IMR-90 (cell line): ENCODE measurements around the gene IGF1. TPM values are rescaled to one million over a fixed set of nuclear protein-coding genes. Genes with fewer than 3 reads are reported as not detected.

Experiments
- ATAC-seq: fragments of 200-7000 bp; cut with Tn5 transposase; 2 replicates; pipeline ENCODE4 v1.9.1; 2020; ENCODE audit warnings: low read depth, mild to moderate bottlenecking, moderate library complexity
- BruUV-seq: library from RNA; stranded (reverse); fragments of 400-500 nt; replicated peaks from 2 replicates; lab custom pipeline; 2021; lab: Mats Ljungman, UMichigan
- CTCF ChIA-PET: fragments of 300-600 bp; formaldehyde crosslinking; extraction: SDS; loops from one replicate; lab custom pipeline; 2021; ENCODE audit warnings: antibody characterized with exemption; lab: Yijun Ruan, JAX
- POLR2A ChIA-PET: fragments of 300-600 bp; sonication (Branson Sonifier 250); formaldehyde crosslinking; loops from one replicate; lab custom pipeline; 2022; ENCODE audit warnings: antibody characterized with exemption; ENCODE audit not compliant: unreplicated experiment; lab: Charles Lee
- DNase-seq: peaks from one replicate; pipeline ENCODE4 v3.0.0; 2013
- H2AFZ ChIP-seq: replicated peaks from 2 replicates; pipeline ENCODE3; 2013; ENCODE audit warnings: low read length, mild to moderate bottlenecking; ENCODE audit not compliant: poor library complexity
- H2AK5ac ChIP-seq: 2 replicates; pipeline ENCODE4 v1.6.1; 2013; ENCODE audit warnings: low read depth, low read length, inconsistent platforms
- H2AK9ac ChIP-seq: replicated peaks from 2 replicates; pipeline ENCODE3; 2013; ENCODE audit warnings: mild to moderate bottlenecking, low read depth, low read length, moderate library complexity; ENCODE audit not compliant: poor library complexity
- H2BK120ac ChIP-seq: 2 replicates; pipeline ENCODE4 v1.6.1; 2013; ENCODE audit warnings: low read depth, low read length, inconsistent platforms
- H2BK15ac ChIP-seq: 3 replicates; pipeline ENCODE4 v1.6.1; 2013; ENCODE audit warnings: low read depth, low read length, inconsistent platforms
- H2BK20ac ChIP-seq: 2 replicates; pipeline ENCODE4 v1.6.1; 2013; ENCODE audit warnings: low read depth, mild to moderate bottlenecking, inconsistent platforms, low read length, moderate library complexity
- H2BK5ac ChIP-seq: 2 replicates; pipeline ENCODE4 v1.6.1; 2013; ENCODE audit warnings: mild to moderate bottlenecking, low read depth, low read length, inconsistent platforms; ENCODE audit not compliant: poor library complexity, severe bottlenecking
- H3K14ac ChIP-seq: replicated peaks from 2 replicates; pipeline ENCODE4 v1.6.1; 2013; ENCODE audit warnings: low read depth, low read length, inconsistent platforms
- H3K18ac ChIP-seq: 2 replicates; pipeline ENCODE4 v1.6.1; 2013; ENCODE audit warnings: low read depth, low read length, control low read depth
- H3K23ac ChIP-seq: 2 replicates; pipeline ENCODE4 v1.6.1; 2013; ENCODE audit warnings: low read depth, low read length, inconsistent platforms
- H3K27ac ChIP-seq: 2 replicates; pipeline ENCODE4 v1.5.1; 2013; ENCODE audit warnings: mild to moderate bottlenecking, control low read depth, low read length; ENCODE audit not compliant: insufficient read depth
- H3K27me3 ChIP-seq: 2 replicates; pipeline ENCODE4 v1.6.1; 2013; ENCODE audit warnings: low read length; ENCODE audit not compliant: control insufficient read depth, insufficient read depth
- H3K36me3 ChIP-seq: 2 replicates; pipeline ENCODE4 v1.6.1; 2013; ENCODE audit warnings: low read length, mixed read lengths; ENCODE audit not compliant: control insufficient read depth, insufficient read depth
- H3K4ac ChIP-seq: 2 replicates; pipeline ENCODE4 v1.6.1; 2013; ENCODE audit warnings: low read depth, low read length, inconsistent platforms
- H3K4me1 ChIP-seq: 2 replicates; pipeline ENCODE4 v1.6.1; 2013; ENCODE audit warnings: low read length, mixed read lengths; ENCODE audit not compliant: control insufficient read depth, insufficient read depth
- H3K4me2 ChIP-seq: 2 replicates; pipeline ENCODE4 v1.6.1; 2013; ENCODE audit warnings: low read depth, mild to moderate bottlenecking, control low read depth, low read length, moderate library complexity
- H3K4me3 ChIP-seq: 2 replicates; pipeline ENCODE4 v1.5.1; 2013; ENCODE audit warnings: low read depth, mild to moderate bottlenecking, control low read depth, low read length, moderate library complexity; ENCODE audit not compliant: insufficient read depth
- H3K56ac ChIP-seq: 2 replicates; pipeline ENCODE4 v1.6.1; 2013; ENCODE audit warnings: low read length, inconsistent platforms; ENCODE audit not compliant: insufficient read depth; ENCODE audit errors: extremely low read depth
- H3K79me1 ChIP-seq, 2 experiments: 2 replicates each; pipeline ENCODE4 v1.6.1; 2013; ENCODE audit warnings: low read length in 2 of 2, inconsistent platforms in 1 of 2, low read depth in 1 of 2
- H3K9ac ChIP-seq: 2 replicates; pipeline ENCODE4 v1.6.1; 2013; ENCODE audit warnings: low read depth, low read length, control low read depth
- H3K9me1 ChIP-seq: 2 replicates; pipeline ENCODE4 v1.6.1; 2013; ENCODE audit warnings: low read length, inconsistent platforms; ENCODE audit not compliant: insufficient read depth
- H3K9me3 ChIP-seq: 2 replicates; pipeline ENCODE4 v1.6.1; 2013; ENCODE audit warnings: low read length; ENCODE audit not compliant: control insufficient read depth, insufficient read depth
- H4K20me1 ChIP-seq: 2 replicates; pipeline ENCODE4 v1.6.1; 2013; ENCODE audit warnings: low read length, inconsistent platforms; ENCODE audit not compliant: insufficient read depth
- H4K5ac ChIP-seq: 2 replicates; pipeline ENCODE4 v1.6.1; 2013; ENCODE audit warnings: mild to moderate bottlenecking, low read depth, low read length, control low read depth
- H4K8ac ChIP-seq, 2 experiments: 2 replicates each; pipeline ENCODE4 v1.6.1; 2013; ENCODE audit warnings: low read depth in 2 of 2, low read length in 2 of 2, control low read depth in 1 of 2, inconsistent platforms in 1 of 2
- H4K91ac ChIP-seq: 2 replicates; pipeline ENCODE4 v1.6.1; 2013; ENCODE audit warnings: low read depth, low read length, inconsistent platforms; ENCODE audit not compliant: insufficient read depth
- CEBPB ChIP-seq: IDR thresholded peaks from 2 replicates; pipeline ENCODE4 v1.6.1; 2012; ENCODE audit warnings: low read depth, low read length, improper control_type of control experiment
- CHD1 ChIP-seq: IDR thresholded peaks from 2 replicates; pipeline ENCODE4 v1.6.1; 2012; ENCODE audit warnings: low read depth, low read length, improper control_type of control experiment
- MAZ ChIP-seq: IDR thresholded peaks from 2 replicates; pipeline ENCODE4 v1.6.1; 2012; ENCODE audit warnings: low read depth, mild to moderate bottlenecking, low read length, improper control_type of control experiment, moderate library complexity, borderline replicate concordance
- RCOR1 ChIP-seq: IDR thresholded peaks from 2 replicates; pipeline ENCODE4 v1.6.1; 2012; ENCODE audit warnings: mild to moderate bottlenecking, low read length, improper control_type of control experiment; ENCODE audit not compliant: insufficient replicate concordance
- SMC3 ChIP-seq: fragments of 150-350 bp; IDR thresholded peaks from 2 replicates; pipeline ENCODE4 v1.6.1; 2016; ENCODE audit warnings: low read depth, mild to moderate bottlenecking, antibody characterized with exemption, low read length, moderate library complexity
- WGBS, 2 experiments: methylation state at CpG; one replicate each; pipeline versions ENCODE4 v1.1.5 to v1.1.7; 2013; ENCODE audit warnings: missing lambda C conversion rate in 2 of 2; ENCODE audit not compliant: insufficient read length in 1 of 2; ENCODE audit errors: extremely low coverage in 2 of 2; 5-methylcytosine and 5-hydroxymethylcytosine counted together
- dilution Hi-C: fragments of 300-500 bp; cut with HindIII; formaldehyde crosslinking; loops from one replicate; pipeline ENCODE4 v1.14.3; 2018; ENCODE audit warnings: low sequenced_read_pairs; ENCODE audit not compliant: unreplicated experiment
- in situ Hi-C: fragments of 300-500 bp; cut with MboI; formaldehyde crosslinking; loops from 3 replicates; pipeline ENCODE4 v1.14.3; 2019; ENCODE audit warnings: low sequenced_read_pairs, inconsistent platforms, mixed read lengths
- intact Hi-C: fragments of 100-400 bp; cut with micrococcal nuclease; formaldehyde crosslinking; loops from 2 replicates; pipeline ENCODE4 v1.10.0; 2022
- polyA plus RNA-seq, 3 experiments: library from polyadenylated mRNA; depleted of rRNA; stranded (reverse); fragments of >200 nt; gene quantifications; 2 replicates each; pipeline ENCODE4 v1.2.3, GENCODE V29; 2012; ENCODE audit warnings: low replicate concordance in 1 of 3
- total RNA-seq: library from RNA; depleted of rRNA; stranded (reverse); fragments of >200 nt; gene quantifications from 2 replicates; pipeline ENCODE4 v1.2.3, GENCODE V29; 2012
- TF ChIP-seq, protein P1 (sequence below): conservative IDR thresholded peaks from 2 replicates; pipeline ENCODE4 v1.5.1; 2012; ENCODE audit warnings: mild to moderate bottlenecking, low read depth, low read length, improper control_type of control experiment
- TF ChIP-seq, protein P2 (sequence below): fragments of 150-350 bp; IDR thresholded peaks from 2 replicates; pipeline ENCODE4 v1.6.1; 2017; ENCODE audit warnings: mild to moderate bottlenecking, antibody characterized with exemption, low read length, low read depth

The IGF1 gene
- total and polyA plus RNA-seq, 2 of the 4 experiments (the other 2 are of a cell fraction) = under 0.01 to 0.12 TPM

DNA sequence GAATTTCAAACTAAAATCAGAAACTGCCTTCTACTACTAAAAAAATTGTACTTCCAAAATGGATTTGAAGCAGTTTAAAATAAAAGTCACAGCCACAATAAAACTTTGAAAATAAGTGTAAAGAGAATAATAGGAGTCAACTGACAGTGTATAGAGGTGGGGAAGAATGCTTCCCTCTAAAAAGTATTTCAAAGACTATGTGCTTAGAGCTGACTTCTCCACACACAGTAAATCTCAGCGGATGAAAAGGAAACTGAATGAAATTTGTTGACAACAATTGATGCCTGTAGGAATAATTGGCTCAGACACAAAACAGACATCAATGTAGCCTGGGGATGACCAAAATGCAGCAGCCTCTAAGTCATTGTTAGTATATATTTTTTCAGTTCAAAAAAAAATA lies 7.9 kb downstream of the IGF1 start:
- H3K14ac ChIP-seq = no peak overlapping the region
- in situ Hi-C loops = no loop called here
- H2AFZ ChIP-seq = no peak overlapping the region
- H3K4me2 ChIP-seq = no peak overlapping the region
- no peak overlapping the region for H2BK20ac ChIP-seq
- H2AK5ac ChIP-seq = no peak overlapping the region
- H3K27ac ChIP-seq = no peak overlapping the region
- H3K27me3 ChIP-seq = no peaks in the 10 kb centered on the region
- H3K56ac ChIP-seq = no peak overlapping the region
- H3K79me1 ChIP-seq = no peaks in the 10 kb centered on the region
- TF ChIP-seq RCOR1 = no peak
- TF ChIP-seq CEBPB = no peak
- TF ChIP-seq MAZ = no peak
- no peak for TF ChIP-seq CHD1
- TF ChIP-seq, protein P1, sequence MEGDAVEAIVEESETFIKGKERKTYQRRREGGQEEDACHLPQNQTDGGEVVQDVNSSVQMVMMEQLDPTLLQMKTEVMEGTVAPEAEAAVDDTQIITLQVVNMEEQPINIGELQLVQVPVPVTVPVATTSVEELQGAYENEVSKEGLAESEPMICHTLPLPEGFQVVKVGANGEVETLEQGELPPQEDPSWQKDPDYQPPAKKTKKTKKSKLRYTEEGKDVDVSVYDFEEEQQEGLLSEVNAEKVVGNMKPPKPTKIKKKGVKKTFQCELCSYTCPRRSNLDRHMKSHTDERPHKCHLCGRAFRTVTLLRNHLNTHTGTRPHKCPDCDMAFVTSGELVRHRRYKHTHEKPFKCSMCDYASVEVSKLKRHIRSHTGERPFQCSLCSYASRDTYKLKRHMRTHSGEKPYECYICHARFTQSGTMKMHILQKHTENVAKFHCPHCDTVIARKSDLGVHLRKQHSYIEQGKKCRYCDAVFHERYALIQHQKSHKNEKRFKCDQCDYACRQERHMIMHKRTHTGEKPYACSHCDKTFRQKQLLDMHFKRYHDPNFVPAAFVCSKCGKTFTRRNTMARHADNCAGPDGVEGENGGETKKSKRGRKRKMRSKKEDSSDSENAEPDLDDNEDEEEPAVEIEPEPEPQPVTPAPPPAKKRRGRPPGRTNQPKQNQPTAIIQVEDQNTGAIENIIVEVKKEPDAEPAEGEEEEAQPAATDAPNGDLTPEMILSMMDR = no peak
- TF ChIP-seq, protein P2, sequence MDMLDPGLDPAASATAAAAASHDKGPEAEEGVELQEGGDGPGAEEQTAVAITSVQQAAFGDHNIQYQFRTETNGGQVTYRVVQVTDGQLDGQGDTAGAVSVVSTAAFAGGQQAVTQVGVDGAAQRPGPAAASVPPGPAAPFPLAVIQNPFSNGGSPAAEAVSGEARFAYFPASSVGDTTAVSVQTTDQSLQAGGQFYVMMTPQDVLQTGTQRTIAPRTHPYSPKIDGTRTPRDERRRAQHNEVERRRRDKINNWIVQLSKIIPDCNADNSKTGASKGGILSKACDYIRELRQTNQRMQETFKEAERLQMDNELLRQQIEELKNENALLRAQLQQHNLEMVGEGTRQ = no peak
- TF ChIP-seq SMC3 = no peak
- H3K9me1 ChIP-seq = no peaks in the 10 kb centered on the region
- POLR2A ChIA-PET = no interaction called here
- dilution Hi-C loops = no loop called here
- no peak overlapping the region for H4K8ac ChIP-seq
- no peak overlapping the region for H3K4ac ChIP-seq
- H2BK5ac ChIP-seq = no peak overlapping the region
- no peak overlapping the region for H4K91ac ChIP-seq
- no peaks in the 10 kb centered on the region for H3K36me3 ChIP-seq
- H4K20me1 ChIP-seq = no peaks in the 10 kb centered on the region
- CTCF ChIA-PET = interaction anchor here (1.5 kb wide), 1 partner anchor 12 kb away, joined by 3 read pairs; no protein-coding TSS in a partner anchor
- H2BK15ac ChIP-seq = no peak overlapping the region
- no peak overlapping the region for H2BK120ac ChIP-seq
- H3K9ac ChIP-seq = no peak overlapping the region
- no TSS peak for BruUV-seq
- WGBS, 2 experiments = no CpG with 5 or more reads among the region's 1 CpG
- ATAC-seq (no peak), DNase-seq (no peak)
- H2AK9ac ChIP-seq = no peak overlapping the region
- intact Hi-C loops = no loop called here
- no peak overlapping the region for H4K5ac ChIP-seq
- H3K9me3 ChIP-seq = no peaks in the 10 kb centered on the region
- H3K4me1 ChIP-seq = peaks cover 5% of the 10 kb centered on the region
- H3K4me3 ChIP-seq = no peak overlapping the region
- H3K18ac ChIP-seq = no peak overlapping the region
- no peak overlapping the region for H3K23ac ChIP-seq
